IPS-15b (cell line): ENCODE measurements around the gene DIP2A.

Experiments used
- H3K27me3 ChIP-seq: one replicate; pipeline ENCODE4 v1.6.1; 2013; ENCODE audit warnings: low read length; ENCODE audit not compliant: control insufficient read depth, insufficient read depth
- H3K36me3 ChIP-seq: one replicate; pipeline ENCODE4 v1.6.1; 2013; ENCODE audit warnings: low read length; ENCODE audit not compliant: control insufficient read depth, insufficient read depth
- H3K4me1 ChIP-seq: one replicate; pipeline ENCODE4 v1.6.1; 2013; ENCODE audit warnings: mild to moderate bottlenecking, low read length; ENCODE audit not compliant: control insufficient read depth, insufficient read depth
- H3K4me3 ChIP-seq: one replicate; pipeline ENCODE4 v1.5.1; 2013; ENCODE audit warnings: low read depth, low read length
- H3K9ac ChIP-seq: one replicate; pipeline ENCODE4 v1.6.1; 2013; ENCODE audit warnings: low read depth, mild to moderate bottlenecking, low read length
- H3K9me3 ChIP-seq: one replicate; pipeline ENCODE4 v1.6.1; 2013; ENCODE audit warnings: mild to moderate bottlenecking, low read length; ENCODE audit not compliant: control insufficient read depth, insufficient read depth

DIP2A gene

DNA sequence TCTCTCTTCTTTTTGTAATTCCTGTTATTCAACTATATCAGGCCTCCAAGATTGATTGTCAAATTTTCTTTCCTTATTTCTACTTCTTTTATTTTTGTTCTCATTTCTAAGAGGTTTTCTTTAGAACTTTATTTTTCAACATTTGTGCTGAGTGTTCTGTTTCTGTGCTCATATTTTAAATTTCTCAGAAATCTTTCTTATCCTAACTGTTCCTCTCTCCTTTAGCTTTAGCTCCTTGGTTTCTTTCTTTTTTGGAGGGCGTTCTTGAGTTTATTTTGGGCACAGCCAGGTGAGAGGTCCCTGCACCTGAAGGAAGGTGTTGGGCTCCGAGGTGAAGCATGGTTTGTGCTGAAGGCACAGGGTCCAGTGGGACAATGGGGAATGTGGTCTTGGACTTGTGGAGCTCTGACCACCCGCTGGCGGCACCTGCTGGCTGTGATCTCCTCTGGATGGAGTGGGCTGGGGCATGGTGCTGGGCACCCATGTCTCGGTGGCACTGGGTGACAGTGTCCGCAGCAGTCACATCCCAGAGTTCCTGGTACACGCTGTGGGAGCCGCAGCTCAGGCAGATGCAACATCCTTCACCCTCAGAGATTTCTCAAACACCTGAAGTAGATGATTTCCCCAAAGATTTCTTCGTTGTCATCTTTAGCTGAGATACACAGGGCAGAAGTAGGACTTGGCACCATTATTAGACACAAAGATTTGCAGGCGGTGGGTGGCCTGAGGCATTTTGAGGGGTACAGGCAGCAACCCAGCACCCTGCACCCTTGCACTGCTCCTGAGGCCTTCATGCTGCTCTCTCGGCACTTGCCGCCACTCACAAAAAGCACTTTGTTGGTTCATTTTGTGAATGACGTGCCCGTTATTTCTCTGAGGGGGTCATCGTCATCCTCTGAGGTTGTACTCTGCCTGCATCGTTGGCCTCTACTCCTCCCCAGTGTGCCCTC is 38.2 kb upstream of the DIP2A start:
- Histone ChIP-seq H3K9me3 (no peaks in the 10 kb centered on the region), H3K4me3 (no peak overlapping the region), H3K9ac (no peak overlapping the region), H3K36me3 (peaks cover 36% of the 10 kb centered on the region), H3K27me3 (no peaks in the 10 kb centered on the region), H3K4me1 (peaks cover 3% of the 10 kb centered on the region)

DNA sequence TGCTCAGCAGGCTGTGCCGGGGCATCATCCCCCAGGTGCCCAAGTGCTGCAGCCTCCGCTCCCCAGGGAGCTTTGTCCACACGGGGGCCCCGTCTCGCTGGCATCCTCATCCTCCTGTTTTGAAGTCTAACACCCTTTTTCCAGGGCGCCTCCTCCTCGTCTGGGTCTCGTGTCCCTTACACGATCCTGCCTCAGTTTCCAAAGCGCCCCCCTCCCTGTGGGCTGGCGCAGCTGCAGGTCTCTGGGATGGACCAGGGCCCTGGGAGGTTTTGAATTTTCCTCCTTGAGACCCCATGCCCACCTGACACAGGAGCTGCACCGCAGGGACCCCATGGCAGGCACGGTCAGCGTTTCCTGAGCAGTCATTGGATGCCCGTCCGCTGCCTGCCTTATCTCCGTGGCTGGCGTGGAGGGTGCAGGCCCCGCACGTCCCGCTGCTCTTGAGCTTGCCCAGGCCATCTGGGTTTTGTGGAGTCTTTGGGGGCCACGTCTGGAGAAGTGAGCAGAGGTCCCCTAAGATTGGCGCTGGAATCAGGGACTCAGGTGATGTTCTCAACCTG is 37.4 kb upstream of the DIP2A start:
- H3K36me3 ChIP-seq, result peaks cover 36% of the 10 kb centered on the region
- no peaks in the 10 kb centered on the region for H3K27me3 ChIP-seq
- no peak overlapping the region for H3K4me3 ChIP-seq
- H3K9me3 ChIP-seq, result no peaks in the 10 kb centered on the region
- H3K4me1 ChIP-seq, result peaks cover 3% of the 10 kb centered on the region
- H3K9ac ChIP-seq, result no peak overlapping the region

- no peaks in the 10 kb centered on the region for H3K27me3 ChIP-seq
- H3K4me1 ChIP-seq, result peaks cover 3% of the 10 kb centered on the region
- peaks cover 29% of the 10 kb centered on the region for H3K36me3 ChIP-seq
- no peaks in the 10 kb centered on the region for H3K9me3 ChIP-seq
- H3K9ac ChIP-seq, result no peak overlapping the region
- no peak overlapping the region for H3K4me3 ChIP-seq
These were observed 36.7 kb upstream of the DIP2A start for GRCh38 chr21:46421756-46422555.

- Histone ChIP-seq H3K36me3 (peaks cover 32% of the 10 kb centered on the region), H3K9me3 (no peaks in the 10 kb centered on the region), H3K27me3 (no peaks in the 10 kb centered on the region), H3K9ac (no peak overlapping the region), H3K4me3 (no peak overlapping the region), H3K4me1 (peaks cover 3% of the 10 kb centered on the region)
These were observed 36.0 kb upstream of the DIP2A start for GRCh38 chr21:46422636-46423241.

DNA sequence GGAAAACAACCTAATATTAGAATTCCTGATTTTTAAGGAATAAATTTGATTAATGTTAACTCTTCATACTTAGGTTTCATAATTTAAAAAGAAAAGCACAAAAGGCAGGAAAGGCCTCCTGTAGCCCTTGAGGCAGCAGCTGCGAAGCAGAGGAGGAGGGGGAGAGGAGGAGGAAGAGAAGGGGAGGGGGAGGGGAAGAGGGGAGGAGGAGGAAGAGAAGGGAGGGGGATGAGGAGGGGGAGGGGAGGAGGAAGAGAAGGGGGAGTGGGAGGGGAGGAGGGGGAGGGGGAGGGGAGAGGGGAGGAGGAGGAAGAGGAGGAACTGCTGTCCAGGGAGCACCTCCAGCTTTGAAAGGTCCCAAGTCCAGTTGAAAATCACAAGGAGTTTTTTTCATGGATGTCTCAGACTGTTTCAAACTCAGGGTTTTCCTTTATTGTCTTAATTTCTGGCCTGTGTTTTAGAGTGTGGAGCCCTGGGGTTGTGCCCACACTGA is 35.1 kb upstream of the DIP2A start:
- peaks cover 3% of the 10 kb centered on the region for H3K4me1 ChIP-seq
- H3K9me3 ChIP-seq, result no peaks in the 10 kb centered on the region
- H3K9ac ChIP-seq, result no peak overlapping the region
- no peak overlapping the region for H3K4me3 ChIP-seq
- no peaks in the 10 kb centered on the region for H3K27me3 ChIP-seq
- peaks cover 36% of the 10 kb centered on the region for H3K36me3 ChIP-seq

DNA sequence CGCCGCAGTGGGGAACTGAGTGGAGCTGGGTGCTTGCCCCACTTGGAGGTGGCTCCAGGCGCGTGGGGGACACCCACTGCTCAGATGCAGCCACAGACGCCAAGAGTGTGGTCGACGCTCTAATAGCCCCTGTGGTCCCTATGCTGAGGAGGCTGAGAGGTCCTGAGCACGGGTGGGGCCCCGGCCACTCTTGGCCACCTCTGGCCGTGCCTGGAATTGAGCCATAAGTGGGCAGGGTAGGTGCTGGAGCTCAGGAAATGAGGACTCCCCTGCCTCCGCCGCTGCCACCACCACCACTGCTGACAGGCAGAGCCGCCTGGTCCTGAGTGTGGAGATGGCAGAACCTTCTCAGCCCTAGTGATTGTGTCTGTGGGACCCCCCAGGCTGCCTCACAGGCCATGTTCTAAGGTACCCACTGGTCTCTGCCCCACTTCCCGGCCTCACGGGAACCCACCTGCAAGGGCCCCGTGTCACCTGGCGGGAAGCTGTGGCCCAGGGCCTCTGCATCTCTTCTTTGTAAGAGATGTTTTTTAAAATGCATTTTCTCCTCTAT is 34.6 kb upstream of the DIP2A start:
- H3K9me3 ChIP-seq, result no peaks in the 10 kb centered on the region
- H3K9ac ChIP-seq, result no peak overlapping the region
- peaks cover 35% of the 10 kb centered on the region for H3K36me3 ChIP-seq

DNA sequence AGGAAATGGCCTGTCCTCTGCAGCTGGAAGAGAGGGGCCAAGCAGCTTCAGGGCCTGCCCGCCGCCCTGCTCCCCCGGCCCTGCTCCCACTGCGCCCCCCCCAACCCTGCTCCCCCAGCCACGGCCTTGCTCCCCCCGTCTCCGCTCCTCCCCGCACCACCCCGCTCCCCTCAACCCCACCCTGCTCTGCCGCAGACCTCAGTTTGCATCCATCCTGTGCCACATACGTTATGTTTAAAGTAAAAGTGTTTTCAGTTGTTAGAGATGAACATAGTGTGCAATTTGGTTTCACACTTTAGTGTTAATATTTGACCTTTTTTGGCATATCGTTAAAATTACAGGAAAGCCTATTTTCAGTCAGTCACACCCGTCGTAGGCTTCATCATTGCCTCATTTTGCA is 34.1 kb upstream of the DIP2A start:
- no peak overlapping the region for H3K9ac ChIP-seq
- no peak overlapping the region for H3K4me3 ChIP-seq
- peaks cover 3% of the 10 kb centered on the region for H3K4me1 ChIP-seq
- H3K27me3 ChIP-seq, result no peaks in the 10 kb centered on the region
- peaks cover 31% of the 10 kb centered on the region for H3K36me3 ChIP-seq
- H3K9me3 ChIP-seq, result no peaks in the 10 kb centered on the region

More for the DNA sequence above, 34.6 kb upstream of the DIP2A start:
- H3K4me3 ChIP-seq, result no peak overlapping the region
- no peaks in the 10 kb centered on the region for H3K27me3 ChIP-seq
- peaks cover 3% of the 10 kb centered on the region for H3K4me1 ChIP-seq

- Histone ChIP-seq H3K27me3 (no peaks in the 10 kb centered on the region), H3K9me3 (no peaks in the 10 kb centered on the region), H3K9ac (peak overlapping the region; percentile 54), H3K36me3 (peaks cover 28% of the 10 kb centered on the region), H3K4me1 (peaks cover 3% of the 10 kb centered on the region), H3K4me3 (no peak overlapping the region)
These were observed 33.6 kb upstream of the DIP2A start for GRCh38 chr21:46425041-46425440.

- H3K36me3 ChIP-seq, result peaks cover 31% of the 10 kb centered on the region
These were observed 33.1 kb upstream of the DIP2A start for GRCh38 chr21:46425571-46425970.

DNA sequence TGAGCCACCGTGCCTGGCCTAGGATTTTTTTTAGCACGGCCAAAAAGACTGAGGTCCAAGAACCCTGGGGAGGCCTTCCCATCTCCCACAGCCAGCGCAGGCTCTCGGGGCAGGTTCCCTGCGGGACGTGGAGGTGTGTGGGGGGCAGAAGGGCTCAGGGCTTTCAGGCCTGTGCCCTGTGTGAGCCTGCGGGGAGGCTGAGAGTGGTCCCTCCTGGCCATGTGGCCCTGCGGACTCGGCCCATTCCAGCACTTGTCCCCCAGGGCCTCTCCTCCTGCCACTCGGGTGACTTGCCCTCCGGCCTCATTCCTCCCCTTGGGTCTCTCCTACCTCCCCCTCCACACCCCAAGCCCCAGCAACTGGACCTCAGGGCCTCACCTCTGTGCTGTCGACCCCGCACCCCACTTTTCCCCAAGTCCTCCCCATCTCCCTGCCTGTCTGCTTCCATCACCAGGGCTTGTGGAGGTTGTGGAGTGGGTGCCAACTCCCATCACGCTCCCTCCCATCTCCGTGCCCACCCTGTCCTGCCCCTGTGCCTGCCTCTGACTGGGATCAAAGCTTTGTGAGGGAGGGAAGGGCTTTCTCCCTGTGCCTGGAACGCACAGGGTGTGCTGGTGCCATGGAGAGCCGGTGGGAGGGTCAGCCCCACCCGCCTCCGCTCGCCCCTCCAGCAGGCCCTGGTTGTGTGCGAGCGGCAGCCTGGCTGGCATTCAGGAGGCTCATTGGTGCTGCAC is 32.2 kb upstream of the DIP2A start:
- Histone ChIP-seq H3K9me3 (no peaks in the 10 kb centered on the region), H3K9ac (no peak overlapping the region), H3K27me3 (no peaks in the 10 kb centered on the region), H3K4me1 (peaks cover 3% of the 10 kb centered on the region), H3K4me3 (no peak overlapping the region), H3K36me3 (peaks cover 34% of the 10 kb centered on the region)

More at GRCh38 chr21:46425571-46425970, 33.1 kb upstream of the DIP2A start:
- no peaks in the 10 kb centered on the region for H3K9me3 ChIP-seq
- no peak overlapping the region for H3K4me3 ChIP-seq
- H3K27me3 ChIP-seq, result no peaks in the 10 kb centered on the region
- no peak overlapping the region for H3K9ac ChIP-seq
- H3K4me1 ChIP-seq, result peaks cover 3% of the 10 kb centered on the region
